Activated CD8-positive, alpha-beta T cell treated with anti-CD3 and anti-CD28 coated beads for 36 hours (primary cell): ENCODE data around the gene TUBGCP3. TPM values are rescaled to one million over a fixed set of nuclear protein-coding genes. Genes with fewer than 3 reads are reported as not detected.

Experiments used
- ATAC-seq: fragments of 200-7000 bp; cut with Tn5 transposase; one replicate; pipeline ENCODE4 v1.10.0; 2021; ENCODE audit warnings: mild to moderate bottlenecking, moderate library complexity
- CTCF ChIA-PET: fragments of 350-600 bp; sonication (Branson Sonifier 250); formaldehyde crosslinking; loops from one replicate; lab custom pipeline; 2021; ENCODE audit warnings: antibody characterized with exemption; lab: Charles Lee
- POLR2A ChIA-PET: fragments of 350-600 bp; sonication (Branson Sonifier 250); formaldehyde crosslinking; loops from one replicate; lab custom pipeline; 2021; ENCODE audit warnings: antibody characterized with exemption; lab: Charles Lee
- DNase-seq: peaks from one replicate; pipeline ENCODE4 v3.0.0-alpha.2; 2020
- H3K27ac Mint-ChIP-seq: one replicate; pipeline ENCODE4 v1.8.0; 2021; ENCODE audit warnings: mild to moderate bottlenecking, mixed read lengths
- H3K27me3 Mint-ChIP-seq: one replicate; pipeline ENCODE4 v1.8.0; 2021; ENCODE audit warnings: mixed read lengths
- H3K36me3 Mint-ChIP-seq: one replicate; pipeline ENCODE4 v1.8.0; 2021; ENCODE audit warnings: low read depth, mixed read lengths
- H3K4me1 Mint-ChIP-seq: one replicate; pipeline ENCODE4 v1.8.0; 2021; ENCODE audit warnings: low read depth, mixed read lengths
- H3K4me3 Mint-ChIP-seq: one replicate; pipeline ENCODE4 v1.8.0; 2021; ENCODE audit warnings: mild to moderate bottlenecking, moderate library complexity, mixed read lengths
- H3K9me3 Mint-ChIP-seq: one replicate; pipeline ENCODE4 v1.8.0; 2021; ENCODE audit warnings: mixed read lengths
- CTCF ChIP-seq: fragments of 200-600 bp; IDR thresholded peaks from one replicate; pipeline ENCODE4 v1.8.0; 2022; ENCODE audit warnings: antibody characterized with exemption, mild to moderate bottlenecking
- intact Hi-C: fragments of 100-400 bp; cut with micrococcal nuclease; formaldehyde crosslinking; loops from one replicate; pipeline ENCODE4 v1.10.0; 2022
- total RNA-seq, 2 experiments: library from RNA; stranded (reverse); gene quantifications; one replicate each; pipeline ENCODE4 v1.2.3, GENCODE V29; 2021

The TUBGCP3 gene
- total RNA-seq, 2 experiments from 2014 or later: 51.6 to 57.1 TPM

GRCh38 chr13:112626124-112626523, 38.2 kb upstream of the TUBGCP3 start:
- no peak for DNase-seq
- Mint-ChIP-seq H3K36me3 (no peaks in the 10 kb centered on the region), H3K4me1 (no peaks in the 10 kb centered on the region), H3K9me3 (no peaks in the 10 kb centered on the region), H3K27me3 (peaks cover 8% of the 10 kb centered on the region), H3K27ac (no peak overlapping the region), H3K4me3 (no peak overlapping the region)
- TF ChIP-seq CTCF: no peak
- no peak for ATAC-seq
- CTCF ChIA-PET: no interaction called here
- intact Hi-C loops: no loop called here
- POLR2A ChIA-PET: no interaction called here

GRCh38 chr13:112625698-112626097, 37.7 kb upstream of the TUBGCP3 start:
- ATAC-seq (no peak), DNase-seq (no peak)
- Mint-ChIP-seq H3K4me1 (no peaks in the 10 kb centered on the region), H3K4me3 (no peak overlapping the region), H3K27ac (no peak overlapping the region), H3K36me3 (no peaks in the 10 kb centered on the region), H3K27me3 (peaks cover 6% of the 10 kb centered on the region), H3K9me3 (no peaks in the 10 kb centered on the region)
- POLR2A ChIA-PET: no interaction called here
- intact Hi-C loops: no loop called here
- CTCF ChIA-PET: no interaction called here
- TF ChIP-seq CTCF: no peak

- Mint-ChIP-seq H3K9me3 (no peaks in the 10 kb centered on the region), H3K4me1 (no peaks in the 10 kb centered on the region), H3K27me3 (peaks cover 6% of the 10 kb centered on the region), H3K4me3 (no peak overlapping the region), H3K36me3 (no peaks in the 10 kb centered on the region), H3K27ac (no peak overlapping the region)
- POLR2A ChIA-PET: no interaction called here
- intact Hi-C loops: no loop called here
- no peak for ATAC-seq
- CTCF ChIA-PET: no interaction called here
- DNase-seq: no peak
- no peak for TF ChIP-seq CTCF
Observed at GRCh38 chr13:112624602-112625430, 36.9 kb upstream of the TUBGCP3 start.

GRCh38 chr13:112624040-112624439, 36.1 kb upstream of the TUBGCP3 start:
- no peak for TF ChIP-seq CTCF
- intact Hi-C loops: no loop called here
- Mint-ChIP-seq H3K4me3 (no peak overlapping the region), H3K27me3 (peaks cover 4% of the 10 kb centered on the region), H3K27ac (no peak overlapping the region), H3K9me3 (no peaks in the 10 kb centered on the region), H3K4me1 (no peaks in the 10 kb centered on the region), H3K36me3 (no peaks in the 10 kb centered on the region)
- CTCF ChIA-PET: no interaction called here
- POLR2A ChIA-PET: no interaction called here
- no peak for DNase-seq
- ATAC-seq: no peak

- H3K27me3 Mint-ChIP-seq: peaks cover 3% of the 10 kb centered on the region
- no peak for TF ChIP-seq CTCF
- intact Hi-C loops: no loop called here
- no peaks in the 10 kb centered on the region for H3K4me1 Mint-ChIP-seq
- H3K4me3 Mint-ChIP-seq: no peak overlapping the region
- DNase-seq (no peak), ATAC-seq (no peak)
- no peaks in the 10 kb centered on the region for H3K9me3 Mint-ChIP-seq
- ChIA-PET POLR2A (interaction anchor here (0.7 kb wide), 1 partner anchor 10 kb away, joined by 3 read pairs; no protein-coding TSS in a partner anchor), CTCF (no interaction called here)
- H3K27ac Mint-ChIP-seq: no peak overlapping the region
- H3K36me3 Mint-ChIP-seq: no peaks in the 10 kb centered on the region
Observed at GRCh38 chr13:112623051-112623711, 35.2 kb upstream of the TUBGCP3 start.
